SK-N-SH treated with all-trans-retinoic acid at 6 μM for 48 hours (cell line): ENCODE data around the gene PPBP.
"Not testable (repeated sequence)": the region's sequence is repeated elsewhere in the genome, so short reads cannot be mapped to it uniquely, and the experiment has no call there.

Experiments used
- ATAC-seq: fragments of 200-7000 bp; cut with Tn5 transposase; 3 replicates; pipeline ENCODE4 v1.9.1; 2020; ENCODE audit warnings: mild to moderate bottlenecking, moderate library complexity
- ARNTL ChIP-seq: fragments of 450-650 bp; formaldehyde crosslinking; IDR thresholded peaks from 2 replicates; pipeline ENCODE4 v1.5.0; 2020; ENCODE audit warnings: low read depth, mild to moderate bottlenecking, moderate library complexity, borderline replicate concordance
- BACH2 ChIP-seq: fragments of 250-450 bp; sonication (Bioruptor Pico); IDR thresholded peaks from 2 replicates; pipeline ENCODE4 v1.9.0; 2021; ENCODE audit warnings: mild to moderate bottlenecking, borderline replicate concordance
- ESRRG ChIP-seq: fragments of 250-450 bp; sonication (Bioruptor Pico); IDR thresholded peaks from 2 replicates; pipeline ENCODE4 v1.6.1; 2021; ENCODE audit warnings: mild to moderate bottlenecking
- ISL1 ChIP-seq: fragments of 250-450 bp; sonication (Bioruptor Pico); IDR thresholded peaks from 2 replicates; pipeline ENCODE4 v2.1.2; 2022; ENCODE audit warnings: mild to moderate bottlenecking, moderate library complexity
- RARB ChIP-seq: fragments of 250-450 bp; sonication (Bioruptor Pico); IDR thresholded peaks from 2 replicates; pipeline ENCODE4 v1.8.0; 2021; ENCODE audit warnings: mild to moderate bottlenecking, moderate library complexity
- SNAI2 ChIP-seq: fragments of 250-450 bp; sonication (Bioruptor Pico); IDR thresholded peaks from 2 replicates; pipeline ENCODE4 v1.5.0; 2020; ENCODE audit warnings: mild to moderate bottlenecking, moderate library complexity
- ZC3H10 ChIP-seq: fragments of 250-450 bp; sonication (Bioruptor Pico); IDR thresholded peaks from 2 replicates; pipeline ENCODE4 v1.5.1; 2021; ENCODE audit warnings: mild to moderate bottlenecking, moderate library complexity
- ZFP3 ChIP-seq: fragments of 250-450 bp; sonication (Bioruptor Pico); IDR thresholded peaks from 2 replicates; pipeline ENCODE4 v1.5.0; 2020; ENCODE audit warnings: mild to moderate bottlenecking, moderate library complexity
- ZFP30 ChIP-seq: fragments of 450-650 bp; formaldehyde crosslinking; IDR thresholded peaks from 2 replicates; pipeline ENCODE4 v1.5.0; 2022; ENCODE audit warnings: mild to moderate bottlenecking, moderate library complexity
- ZNF565 ChIP-seq: fragments of 450-650 bp; formaldehyde crosslinking; conservative IDR thresholded peaks from 2 replicates; pipeline ENCODE4 v1.5.0; 2020; ENCODE audit warnings: low read depth, mild to moderate bottlenecking, moderate library complexity
- ZNF70 ChIP-seq: fragments of 450-650 bp; formaldehyde crosslinking; IDR thresholded peaks from 2 replicates; pipeline ENCODE4 v1.5.0; 2020; ENCODE audit warnings: mild to moderate bottlenecking, moderate library complexity
- TF ChIP-seq, protein P1 (sequence below): fragments of 250-450 bp; sonication (Bioruptor Pico); IDR thresholded peaks from 2 replicates; pipeline ENCODE4 v1.8.0; 2020; ENCODE audit warnings: mild to moderate bottlenecking, moderate library complexity, borderline replicate concordance
- TF ChIP-seq, protein P2 (sequence below): fragments of 250-450 bp; sonication (Bioruptor Pico); IDR thresholded peaks from 2 replicates; pipeline ENCODE4 v1.5.1; 2020; ENCODE audit warnings: low read depth, mild to moderate bottlenecking, moderate library complexity
- TF ChIP-seq, protein P3 (sequence below): fragments of 250-450 bp; sonication (Bioruptor Pico); IDR thresholded peaks from 2 replicates; pipeline ENCODE4 v1.5.0; 2020; ENCODE audit warnings: mild to moderate bottlenecking, moderate library complexity

Gene PPBP

DNA sequence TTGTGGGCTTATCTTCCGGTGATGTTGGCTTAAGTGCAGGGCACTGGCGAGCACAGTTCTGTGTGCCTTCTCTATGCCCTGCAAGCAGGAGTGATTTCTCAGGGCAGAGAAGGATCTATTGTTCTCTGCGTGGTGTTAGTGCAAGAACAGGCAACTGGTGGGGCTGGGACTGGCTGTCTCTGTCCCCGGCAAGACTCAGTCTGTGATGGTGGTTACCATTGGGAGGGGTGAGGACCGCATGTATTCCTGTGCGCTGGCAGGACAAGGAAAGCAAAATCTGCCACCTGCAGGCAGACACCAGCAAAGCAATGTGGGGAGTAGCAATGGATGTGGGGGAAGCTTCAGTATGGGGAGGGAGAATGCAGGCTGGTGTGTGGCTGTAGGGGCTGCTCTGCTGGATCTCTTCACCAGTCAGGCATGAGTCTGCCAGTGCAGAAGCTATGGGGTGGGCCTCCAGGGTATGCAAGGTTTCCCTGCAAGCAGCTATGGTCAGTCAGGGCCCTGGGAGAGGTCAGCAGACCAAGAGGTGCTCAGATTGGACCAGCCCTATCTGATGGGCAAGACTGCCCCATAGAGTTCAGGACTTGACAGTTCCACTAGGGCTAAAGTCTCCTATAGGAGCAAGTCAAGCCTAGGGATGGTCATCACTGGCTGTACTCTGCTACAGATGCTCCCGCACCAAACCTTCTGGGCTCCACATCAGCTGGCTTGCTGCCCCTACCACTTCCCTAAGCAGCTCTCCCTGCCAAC, 23.0 kb downstream of the PPBP start:
- peak; percentile 62 for ATAC-seq
- TF ChIP-seq ZC3H10 (no peak), ISL1 (CRISPR knock-in tag) (no peak)
- TF ChIP-seq, all 23 proteins: peak for 0

GRCh38 chr4:73962724-73963123, 25.3 kb downstream of the PPBP start:
- no peak for ATAC-seq
- TF ChIP-seq ESRRG (CRISPR knock-in tag), result no peak
- TF ChIP-seq, protein P1, sequence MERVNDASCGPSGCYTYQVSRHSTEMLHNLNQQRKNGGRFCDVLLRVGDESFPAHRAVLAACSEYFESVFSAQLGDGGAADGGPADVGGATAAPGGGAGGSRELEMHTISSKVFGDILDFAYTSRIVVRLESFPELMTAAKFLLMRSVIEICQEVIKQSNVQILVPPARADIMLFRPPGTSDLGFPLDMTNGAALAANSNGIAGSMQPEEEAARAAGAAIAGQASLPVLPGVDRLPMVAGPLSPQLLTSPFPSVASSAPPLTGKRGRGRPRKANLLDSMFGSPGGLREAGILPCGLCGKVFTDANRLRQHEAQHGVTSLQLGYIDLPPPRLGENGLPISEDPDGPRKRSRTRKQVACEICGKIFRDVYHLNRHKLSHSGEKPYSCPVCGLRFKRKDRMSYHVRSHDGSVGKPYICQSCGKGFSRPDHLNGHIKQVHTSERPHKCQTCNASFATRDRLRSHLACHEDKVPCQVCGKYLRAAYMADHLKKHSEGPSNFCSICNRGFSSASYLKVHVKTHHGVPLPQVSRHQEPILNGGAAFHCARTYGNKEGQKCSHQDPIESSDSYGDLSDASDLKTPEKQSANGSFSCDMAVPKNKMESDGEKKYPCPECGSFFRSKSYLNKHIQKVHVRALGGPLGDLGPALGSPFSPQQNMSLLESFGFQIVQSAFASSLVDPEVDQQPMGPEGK, result no peak
- TF ChIP-seq RARB (CRISPR knock-in tag), result no peak
- no peak for TF ChIP-seq BACH2 (CRISPR knock-in tag)
- no peak for TF ChIP-seq ISL1 (CRISPR knock-in tag)
- no peak for TF ChIP-seq ZNF565 (CRISPR knock-in tag)

- ATAC-seq, result not testable (repeated sequence)
Measured at GRCh38 chr4:73959041-73959440, 28.9 kb downstream of the PPBP start.

GRCh38 chr4:73952352-73952751, 35.6 kb downstream of the PPBP start:
- no peak for TF ChIP-seq SNAI2 (CRISPR knock-in tag)
- no peak for TF ChIP-seq RARB (CRISPR knock-in tag)
- no peak for TF ChIP-seq ARNTL
- TF ChIP-seq, protein P2, sequence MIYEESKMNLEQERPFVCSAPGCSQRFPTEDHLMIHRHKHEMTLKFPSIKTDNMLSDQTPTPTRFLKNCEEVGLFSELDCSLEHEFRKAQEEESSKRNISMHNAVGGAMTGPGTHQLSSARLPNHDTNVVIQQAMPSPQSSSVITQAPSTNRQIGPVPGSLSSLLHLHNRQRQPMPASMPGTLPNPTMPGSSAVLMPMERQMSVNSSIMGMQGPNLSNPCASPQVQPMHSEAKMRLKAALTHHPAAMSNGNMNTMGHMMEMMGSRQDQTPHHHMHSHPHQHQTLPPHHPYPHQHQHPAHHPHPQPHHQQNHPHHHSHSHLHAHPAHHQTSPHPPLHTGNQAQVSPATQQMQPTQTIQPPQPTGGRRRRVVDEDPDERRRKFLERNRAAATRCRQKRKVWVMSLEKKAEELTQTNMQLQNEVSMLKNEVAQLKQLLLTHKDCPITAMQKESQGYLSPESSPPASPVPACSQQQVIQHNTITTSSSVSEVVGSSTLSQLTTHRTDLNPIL, result no peak
- TF ChIP-seq, protein P3, sequence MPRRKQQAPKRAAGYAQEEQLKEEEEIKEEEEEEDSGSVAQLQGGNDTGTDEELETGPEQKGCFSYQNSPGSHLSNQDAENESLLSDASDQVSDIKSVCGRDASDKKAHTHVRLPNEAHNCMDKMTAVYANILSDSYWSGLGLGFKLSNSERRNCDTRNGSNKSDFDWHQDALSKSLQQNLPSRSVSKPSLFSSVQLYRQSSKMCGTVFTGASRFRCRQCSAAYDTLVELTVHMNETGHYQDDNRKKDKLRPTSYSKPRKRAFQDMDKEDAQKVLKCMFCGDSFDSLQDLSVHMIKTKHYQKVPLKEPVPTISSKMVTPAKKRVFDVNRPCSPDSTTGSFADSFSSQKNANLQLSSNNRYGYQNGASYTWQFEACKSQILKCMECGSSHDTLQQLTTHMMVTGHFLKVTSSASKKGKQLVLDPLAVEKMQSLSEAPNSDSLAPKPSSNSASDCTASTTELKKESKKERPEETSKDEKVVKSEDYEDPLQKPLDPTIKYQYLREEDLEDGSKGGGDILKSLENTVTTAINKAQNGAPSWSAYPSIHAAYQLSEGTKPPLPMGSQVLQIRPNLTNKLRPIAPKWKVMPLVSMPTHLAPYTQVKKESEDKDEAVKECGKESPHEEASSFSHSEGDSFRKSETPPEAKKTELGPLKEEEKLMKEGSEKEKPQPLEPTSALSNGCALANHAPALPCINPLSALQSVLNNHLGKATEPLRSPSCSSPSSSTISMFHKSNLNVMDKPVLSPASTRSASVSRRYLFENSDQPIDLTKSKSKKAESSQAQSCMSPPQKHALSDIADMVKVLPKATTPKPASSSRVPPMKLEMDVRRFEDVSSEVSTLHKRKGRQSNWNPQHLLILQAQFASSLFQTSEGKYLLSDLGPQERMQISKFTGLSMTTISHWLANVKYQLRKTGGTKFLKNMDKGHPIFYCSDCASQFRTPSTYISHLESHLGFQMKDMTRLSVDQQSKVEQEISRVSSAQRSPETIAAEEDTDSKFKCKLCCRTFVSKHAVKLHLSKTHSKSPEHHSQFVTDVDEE (CRISPR knock-in tag), result no peak
- no peak for TF ChIP-seq ZC3H10
- no peak for ATAC-seq

- not testable (repeated sequence) for ATAC-seq
Measured at GRCh38 chr4:73950376-73950920, 37.5 kb downstream of the PPBP start.

DNA sequence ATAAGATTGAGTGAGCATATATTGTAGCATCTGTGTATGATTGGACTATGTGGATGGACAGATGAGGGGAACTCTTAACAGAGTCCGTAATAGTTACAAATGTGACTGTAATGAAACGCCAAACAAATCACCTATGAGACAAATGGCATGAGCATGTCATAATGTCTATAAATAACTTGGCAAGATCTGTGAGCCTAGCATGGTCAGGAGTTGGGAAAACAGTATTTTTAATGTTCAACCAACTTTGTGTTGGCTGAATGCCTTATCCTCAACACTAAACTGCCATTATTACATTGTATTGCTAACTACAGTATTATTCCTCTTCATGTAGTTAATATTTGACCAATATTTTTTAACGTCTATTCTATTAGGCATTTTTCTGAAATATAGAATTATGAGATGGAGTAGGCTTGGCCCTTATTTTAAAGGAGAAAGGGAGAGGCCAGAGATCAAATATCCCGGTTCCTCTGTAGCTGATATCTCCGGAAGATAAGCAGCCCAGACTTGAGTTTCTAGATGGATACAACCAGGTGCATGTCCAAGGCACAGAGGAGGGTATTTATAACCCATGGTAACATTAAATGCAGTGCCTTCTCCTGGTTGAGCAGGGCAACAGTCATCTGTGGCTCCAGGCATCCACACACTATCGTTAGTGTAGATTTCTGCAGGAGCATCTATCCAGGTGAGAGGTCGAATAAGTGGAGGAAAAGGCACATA, 38.8 kb downstream of the PPBP start:
- no peak for TF ChIP-seq ZNF70
- TF ChIP-seq, protein P3 (CRISPR knock-in tag), result no peak
- no peak for TF ChIP-seq ESRRG (CRISPR knock-in tag)
- TF ChIP-seq ZFP30 (CRISPR knock-in tag), result no peak
- TF ChIP-seq SNAI2 (CRISPR knock-in tag), result no peak
- TF ChIP-seq ZC3H10, result no peak
- no peak for TF ChIP-seq ARNTL
- TF ChIP-seq BACH2 (CRISPR knock-in tag), result no peak
- TF ChIP-seq ZFP3 (CRISPR knock-in tag), result no peak
- TF ChIP-seq, all 23 proteins: peak for 0
- ATAC-seq, result no peak
